Fibroblast of lung (primary cell): ENCODE measurements around the gene SPATA21.

Source experiments
- EZH2 ChIP-seq: IDR thresholded peaks from 2 replicates; pipeline ENCODE4 v1.5.1; 2012; ENCODE audit warnings: low read length, control low read depth, mild to moderate bottlenecking; ENCODE audit errors: missing control alignments
- TF ChIP-seq, protein P1 (sequence below), 2 donors: IDR thresholded peaks in 1 of 2; conservative IDR thresholded peaks in 1 of 2; 1 replicate in 1 of 2; 2 replicates in 1 of 2; pipeline ENCODE4 v1.5.1; 2011 to 2012; ENCODE audit warnings: low read length in 2 of 2, control low read depth in 1 of 2, inconsistent platforms in 1 of 2, low read depth in 1 of 2, mild to moderate bottlenecking in 1 of 2

DNA sequence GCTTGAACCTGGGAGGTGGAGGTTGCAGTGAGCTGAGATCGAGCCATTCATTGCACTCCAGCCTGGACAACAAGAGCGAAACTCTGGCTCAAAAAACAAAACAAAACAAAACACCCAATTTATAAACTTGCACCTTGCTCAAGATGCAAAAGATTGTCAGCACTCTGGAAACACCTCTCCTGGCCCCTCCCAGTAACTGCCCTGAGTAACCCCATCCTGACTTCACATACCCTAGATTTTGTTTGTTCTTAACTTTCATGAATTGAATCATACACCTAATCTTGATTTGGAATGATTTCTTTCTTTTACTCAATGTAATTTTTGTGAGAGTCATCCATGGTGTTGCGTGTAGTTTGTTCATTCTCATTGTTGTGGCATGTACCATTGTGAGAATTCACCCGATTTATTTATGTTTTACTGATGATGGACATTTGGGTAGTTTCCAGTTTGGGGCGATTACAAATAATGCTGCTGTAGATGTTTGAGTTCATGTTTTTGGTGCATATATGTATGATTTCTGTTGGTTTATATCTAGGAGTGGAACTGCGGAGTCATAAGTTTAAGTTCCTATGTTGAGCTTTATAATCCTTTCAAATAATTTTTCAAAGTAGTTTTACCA is 13.7 kb upstream of the SPATA21 start:
- TF ChIP-seq, protein P1, sequence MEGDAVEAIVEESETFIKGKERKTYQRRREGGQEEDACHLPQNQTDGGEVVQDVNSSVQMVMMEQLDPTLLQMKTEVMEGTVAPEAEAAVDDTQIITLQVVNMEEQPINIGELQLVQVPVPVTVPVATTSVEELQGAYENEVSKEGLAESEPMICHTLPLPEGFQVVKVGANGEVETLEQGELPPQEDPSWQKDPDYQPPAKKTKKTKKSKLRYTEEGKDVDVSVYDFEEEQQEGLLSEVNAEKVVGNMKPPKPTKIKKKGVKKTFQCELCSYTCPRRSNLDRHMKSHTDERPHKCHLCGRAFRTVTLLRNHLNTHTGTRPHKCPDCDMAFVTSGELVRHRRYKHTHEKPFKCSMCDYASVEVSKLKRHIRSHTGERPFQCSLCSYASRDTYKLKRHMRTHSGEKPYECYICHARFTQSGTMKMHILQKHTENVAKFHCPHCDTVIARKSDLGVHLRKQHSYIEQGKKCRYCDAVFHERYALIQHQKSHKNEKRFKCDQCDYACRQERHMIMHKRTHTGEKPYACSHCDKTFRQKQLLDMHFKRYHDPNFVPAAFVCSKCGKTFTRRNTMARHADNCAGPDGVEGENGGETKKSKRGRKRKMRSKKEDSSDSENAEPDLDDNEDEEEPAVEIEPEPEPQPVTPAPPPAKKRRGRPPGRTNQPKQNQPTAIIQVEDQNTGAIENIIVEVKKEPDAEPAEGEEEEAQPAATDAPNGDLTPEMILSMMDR (conservative IDR thresholded peaks at IDR 0.05 in 1 of 2, IDR thresholded peaks at IDR 0.05 in 1 of 2; ENCODE audit: low read depth in 1 of 2, low read length in 2 of 2): no peak
- TF ChIP-seq EZH2: no peak
